ENCODE measurements around the gene CDK3.
"Not testable (repeated sequence)": the region's sequence is repeated elsewhere in the genome, so short reads cannot be mapped to it uniquely, and the experiment has no call there.

The CDK3 gene

GRCh38 chr17:76000755-76001521 is at the start of gene CDK3:
Gene CDK3 (plus strand): TSS chr17:76000855. CDS start chr17:76001426, 571 bp downstream.
- DNase-seq (ENCODE audit: low read depth in 2 of 2) = no peak

GRCh38 chr17:75950855-75951554 is 49.6 kb upstream of the CDK3 start:
- DNase-seq (ENCODE audit: low read depth in 2 of 2) = no peak

GRCh38 chr17:75959051-75959838 is 41.4 kb upstream of the CDK3 start:
- DNase-seq (ENCODE audit: low read depth in 2 of 2) = no peak

- no peak for DNase-seq (ENCODE audit: low read depth in 2 of 2)
Measured at GRCh38 chr17:75959839-75960511, 40.7 kb upstream of the CDK3 start.

GRCh38 chr17:75965468-75965867 is 35.2 kb upstream of the CDK3 start:
- no peak for DNase-seq (ENCODE audit: low read depth in 2 of 2)

GRCh38 chr17:75969044-75969443 is 31.6 kb upstream of the CDK3 start:
- DNase-seq (ENCODE audit: low read depth in 2 of 2) = not testable (repeated sequence)

GRCh38 chr17:75970011-75970523 is 30.6 kb upstream of the CDK3 start:
- no peak for DNase-seq (ENCODE audit: low read depth in 2 of 2)

- DNase-seq (ENCODE audit: low read depth in 2 of 2) = no peak
Measured at GRCh38 chr17:75970626-75971025, 30.0 kb upstream of the CDK3 start.

- DNase-seq (ENCODE audit: low read depth in 2 of 2) = not testable (repeated sequence)
Measured at GRCh38 chr17:75975187-75975586, 25.5 kb upstream of the CDK3 start.

- DNase-seq (ENCODE audit: low read depth in 2 of 2) = no peak
Measured at GRCh38 chr17:75975757-75976174, 24.9 kb upstream of the CDK3 start.

GRCh38 chr17:75976175-75976848 is 24.3 kb upstream of the CDK3 start:
- DNase-seq (ENCODE audit: low read depth in 2 of 2) = no peak

- peak; percentile 93 to 97 for DNase-seq (ENCODE audit: low read depth in 2 of 2)
Measured at GRCh38 chr17:75978938-75979704, 21.5 kb upstream of the CDK3 start, which contains the start of the genes ACOX1 and TEN1. Gene ACOX1 (minus strand): TSS chr17:75979166. CDS start chr17:75979073, 93 bp downstream. Gene TEN1 (plus strand): TSS chr17:75979240. CDS start chr17:75986193, 6,953 bp downstream.

GRCh38 chr17:75979705-75980187 is 20.9 kb upstream of the CDK3 start:
- no peak for DNase-seq (ENCODE audit: low read depth in 2 of 2)

GRCh38 chr17:75980188-75981018 is 20.3 kb upstream of the CDK3 start:
- no peak for DNase-seq (ENCODE audit: low read depth in 2 of 2)

GRCh38 chr17:75981019-75981615 is 19.5 kb upstream of the CDK3 start:
- no peak for DNase-seq (ENCODE audit: low read depth in 2 of 2)

GRCh38 chr17:75983501-75984181 is 17.0 kb upstream of the CDK3 start:
- no peak for DNase-seq (ENCODE audit: low read depth in 2 of 2)

- no peak for DNase-seq (ENCODE audit: low read depth in 2 of 2)
Measured at GRCh38 chr17:75985986-75986385, 14.7 kb upstream of the CDK3 start.

- DNase-seq (ENCODE audit: low read depth in 2 of 2) = no peak
Measured at GRCh38 chr17:75987041-75987440, 13.6 kb upstream of the CDK3 start.
